Uterus (tissue), 2 donors: ENCODE data around the gene ABCA1.

Experiments used
- POLR2A ChIP-seq, 2 donors: fragments of 450-650 bp; IDR thresholded peaks; one replicate each; pipeline ENCODE4 v1.6.1; 2016; ENCODE audit warnings: antibody characterized with exemption in 2 of 2, mild to moderate bottlenecking in 1 of 2, moderate library complexity in 1 of 2
- TF ChIP-seq, protein P1 (sequence below), 4 experiments: fragments of 200-600 bp in 2 of 4; fragments of 450-650 bp in 2 of 4; sonication (generic) in 2 of 4; IDR thresholded peaks; one replicate each; pipeline ENCODE4 v1.5.1; 2016 to 2019; ENCODE audit warnings: antibody characterized with exemption in 4 of 4, mild to moderate bottlenecking in 2 of 4, moderate library complexity in 1 of 4

DNA sequence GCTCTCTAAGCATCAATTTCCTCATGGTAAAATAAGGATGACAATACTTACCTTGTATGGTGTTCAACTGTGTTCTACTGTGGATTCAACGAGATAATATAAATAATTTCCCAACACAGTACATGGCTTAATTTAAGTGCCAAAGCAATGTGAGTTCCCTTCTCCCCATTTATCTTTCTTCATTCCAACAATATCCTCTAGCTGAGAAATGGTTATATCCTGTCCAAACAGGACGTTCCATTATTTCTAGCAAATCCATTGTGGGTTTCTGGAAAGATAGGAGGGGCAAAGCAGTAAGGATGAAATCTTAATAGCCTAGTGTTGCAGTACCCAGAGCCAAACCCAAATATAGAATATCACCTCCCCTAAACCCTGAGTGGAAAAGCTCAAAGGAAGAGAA lies 22.0 kb downstream of the ABCA1 start:
- TF ChIP-seq, protein P1, sequence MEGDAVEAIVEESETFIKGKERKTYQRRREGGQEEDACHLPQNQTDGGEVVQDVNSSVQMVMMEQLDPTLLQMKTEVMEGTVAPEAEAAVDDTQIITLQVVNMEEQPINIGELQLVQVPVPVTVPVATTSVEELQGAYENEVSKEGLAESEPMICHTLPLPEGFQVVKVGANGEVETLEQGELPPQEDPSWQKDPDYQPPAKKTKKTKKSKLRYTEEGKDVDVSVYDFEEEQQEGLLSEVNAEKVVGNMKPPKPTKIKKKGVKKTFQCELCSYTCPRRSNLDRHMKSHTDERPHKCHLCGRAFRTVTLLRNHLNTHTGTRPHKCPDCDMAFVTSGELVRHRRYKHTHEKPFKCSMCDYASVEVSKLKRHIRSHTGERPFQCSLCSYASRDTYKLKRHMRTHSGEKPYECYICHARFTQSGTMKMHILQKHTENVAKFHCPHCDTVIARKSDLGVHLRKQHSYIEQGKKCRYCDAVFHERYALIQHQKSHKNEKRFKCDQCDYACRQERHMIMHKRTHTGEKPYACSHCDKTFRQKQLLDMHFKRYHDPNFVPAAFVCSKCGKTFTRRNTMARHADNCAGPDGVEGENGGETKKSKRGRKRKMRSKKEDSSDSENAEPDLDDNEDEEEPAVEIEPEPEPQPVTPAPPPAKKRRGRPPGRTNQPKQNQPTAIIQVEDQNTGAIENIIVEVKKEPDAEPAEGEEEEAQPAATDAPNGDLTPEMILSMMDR (IDR thresholded peaks at IDR 0.05) = no peak
- TF ChIP-seq POLR2A (IDR thresholded peaks at IDR 0.05) = no peak
